Endothelial cell (in vitro differentiated cells): Measurements from ENCODE around the gene CHRNA7. TPM values are rescaled to one million over a fixed set of nuclear protein-coding genes. Genes with fewer than 3 reads are reported as not detected.
"Not testable (repeated sequence)": the region's sequence is repeated elsewhere in the genome, so short reads cannot be mapped to it uniquely, and the experiment has no call there.

Source experiments
- DNase-seq: peaks from one replicate; pipeline ENCODE4 v3.0.0; 2021; ENCODE audit warnings: low spot score
- H3K27ac Mint-ChIP-seq: one replicate; pipeline ENCODE4 v1.8.0; 2021; ENCODE audit warnings: mixed read lengths, inconsistent platforms; ENCODE audit not compliant: unreplicated experiment
- H3K27me3 Mint-ChIP-seq: one replicate; pipeline ENCODE4 v1.8.0; 2021; ENCODE audit warnings: mild to moderate bottlenecking, moderate library complexity, mixed read lengths, inconsistent platforms; ENCODE audit not compliant: unreplicated experiment
- H3K36me3 Mint-ChIP-seq: one replicate; pipeline ENCODE4 v1.8.0; 2021; ENCODE audit warnings: mild to moderate bottlenecking, low read depth, mixed read lengths, inconsistent platforms; ENCODE audit not compliant: unreplicated experiment
- H3K4me1 Mint-ChIP-seq: one replicate; pipeline ENCODE4 v1.8.0; 2021; ENCODE audit warnings: mild to moderate bottlenecking, mixed read lengths, inconsistent platforms; ENCODE audit not compliant: unreplicated experiment
- H3K4me3 Mint-ChIP-seq: one replicate; pipeline ENCODE4 v1.8.0; 2021; ENCODE audit warnings: mild to moderate bottlenecking, mixed read lengths, inconsistent platforms; ENCODE audit not compliant: unreplicated experiment
- H3K9me3 Mint-ChIP-seq: one replicate; pipeline ENCODE4 v1.8.0; 2021; ENCODE audit warnings: mixed read lengths, inconsistent platforms; ENCODE audit not compliant: unreplicated experiment
- total RNA-seq: library from RNA; stranded (reverse); fragmentation: NEBNext Ultra II Directional; extraction: Animal tissue kit (Norgen Biotek cat#: 25700); gene quantifications from one replicate; pipeline ENCODE4 v1.2.1, GENCODE V29; 2021; ENCODE audit not compliant: unreplicated experiment
- TF ChIP-seq, protein P1 (sequence below): fragments of 200-600 bp; sonication (generic); IDR thresholded peaks from one replicate; pipeline ENCODE4 v1.5.0; 2021; ENCODE audit warnings: antibody characterized with exemption; ENCODE audit not compliant: unreplicated experiment

Gene CHRNA7
- total RNA-seq, 1 donor from 2014 or later, result 2.3 TPM

DNA sequence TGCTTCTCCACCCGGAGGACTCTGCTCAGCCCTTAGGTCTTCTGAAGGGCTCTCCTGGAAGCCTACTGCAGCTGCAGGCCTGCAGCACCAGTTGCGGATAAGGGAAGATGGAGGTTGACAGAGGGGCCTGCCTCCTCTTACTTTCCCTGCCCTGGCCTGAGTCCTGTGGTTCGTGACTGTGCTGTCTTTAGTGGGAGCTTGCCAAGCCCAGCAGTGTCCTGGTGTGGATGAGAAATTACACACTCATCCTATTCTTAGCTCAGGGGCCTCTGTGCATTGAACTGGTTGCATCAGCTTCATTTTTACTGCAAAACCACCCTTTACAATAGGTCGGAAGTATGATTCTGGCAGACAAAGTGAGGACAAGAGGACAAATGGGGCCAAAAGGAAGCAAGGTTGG lies 163.5 kb downstream of the CHRNA7 start:
- H3K9me3 Mint-ChIP-seq, H3K4me1 Mint-ChIP-seq, H3K36me3 Mint-ChIP-seq, H3K27ac Mint-ChIP-seq, H3K27me3 Mint-ChIP-seq, H3K4me3 Mint-ChIP-seq, DNase-seq: not testable (repeated sequence)

DNA sequence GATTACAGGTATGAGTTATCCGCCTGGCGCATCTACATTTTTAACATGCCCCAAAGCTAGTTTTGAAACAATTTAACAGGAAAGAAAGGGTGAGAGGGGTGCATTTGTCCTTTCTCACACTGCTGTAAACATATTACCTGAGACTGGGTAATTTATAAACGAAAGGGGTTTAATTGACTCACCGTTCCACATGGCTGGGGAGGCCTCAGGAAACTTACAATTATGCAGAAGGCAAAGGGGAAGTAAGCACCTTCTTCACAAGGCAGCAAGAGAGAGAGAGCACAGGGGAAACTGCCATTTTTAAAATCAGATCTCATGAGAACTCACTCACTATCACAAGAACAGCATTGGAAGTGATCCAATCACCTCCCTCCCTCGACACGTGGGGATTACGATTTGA lies 165.9 kb downstream of the CHRNA7 start:
- not testable (repeated sequence) for H3K4me3 Mint-ChIP-seq, H3K27ac Mint-ChIP-seq, DNase-seq, H3K27me3 Mint-ChIP-seq, H3K9me3 Mint-ChIP-seq, H3K36me3 Mint-ChIP-seq, H3K4me1 Mint-ChIP-seq

DNA sequence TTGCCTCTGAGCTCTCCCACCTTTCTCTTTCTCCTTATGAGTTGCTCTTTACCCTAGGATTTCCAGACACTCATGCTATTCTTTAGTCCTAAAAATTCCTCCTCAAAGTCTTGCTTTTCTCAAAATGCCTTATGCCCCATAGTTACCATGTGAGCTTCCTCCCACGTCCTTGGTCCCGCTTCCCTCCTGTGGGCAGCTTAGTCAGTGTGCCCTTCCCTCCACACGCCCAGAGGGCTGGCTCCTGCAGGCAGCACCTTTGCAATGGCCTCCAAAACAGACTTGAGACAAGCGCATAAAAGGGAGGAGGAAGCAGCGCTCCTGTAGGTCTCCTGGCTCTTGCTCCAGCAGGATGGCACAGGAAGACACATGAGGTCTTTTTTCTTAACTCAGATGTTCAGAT lies 168.6 kb downstream of the CHRNA7 start:
- not testable (repeated sequence) for H3K4me3 Mint-ChIP-seq, DNase-seq, H3K4me1 Mint-ChIP-seq, H3K27ac Mint-ChIP-seq, H3K27me3 Mint-ChIP-seq, H3K9me3 Mint-ChIP-seq, H3K36me3 Mint-ChIP-seq

DNA sequence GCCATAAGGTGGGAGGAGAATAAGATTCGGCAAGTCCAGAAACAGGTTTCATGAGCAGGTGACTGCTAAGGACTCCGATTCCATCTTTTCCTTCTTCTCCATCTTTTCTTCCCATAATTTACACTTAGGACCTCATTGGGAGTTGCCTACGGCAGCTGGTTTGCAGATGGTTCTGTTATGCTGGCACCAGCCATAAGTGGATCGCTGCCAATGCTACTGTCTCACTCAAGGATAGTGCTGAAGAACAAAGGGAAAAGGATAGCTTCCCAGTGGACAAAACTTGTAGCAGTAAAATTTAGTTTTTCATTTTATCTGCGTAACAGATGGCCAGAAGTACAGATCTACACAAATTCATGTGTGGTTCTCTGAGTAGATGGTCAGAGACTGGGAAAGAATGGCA lies 178.8 kb downstream of the CHRNA7 start:
- not testable (repeated sequence) for H3K36me3 Mint-ChIP-seq, H3K9me3 Mint-ChIP-seq, H3K4me3 Mint-ChIP-seq, H3K27me3 Mint-ChIP-seq, H3K4me1 Mint-ChIP-seq, DNase-seq, H3K27ac Mint-ChIP-seq

DNA sequence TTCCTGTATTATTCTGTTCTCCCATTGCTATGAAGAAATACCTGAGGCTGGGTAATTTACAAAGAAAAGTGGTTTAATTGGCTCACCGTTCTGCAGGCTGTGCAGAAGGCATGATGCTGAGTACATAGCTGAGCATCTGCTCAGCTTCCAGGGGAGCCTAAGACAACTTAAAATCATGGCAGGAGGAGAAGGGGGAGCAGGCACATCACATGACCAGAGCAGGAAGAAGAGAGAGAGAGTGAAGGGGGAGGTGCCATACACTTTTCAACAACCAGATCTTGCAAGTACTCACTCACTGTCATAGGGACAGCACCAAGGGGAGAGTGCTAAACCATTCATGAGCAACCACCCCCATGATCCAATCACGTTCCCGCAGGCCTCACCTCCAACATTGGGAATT lies 188.4 kb downstream of the CHRNA7 start:
- DNase-seq, result no peak
- no peak overlapping the region for H3K27ac Mint-ChIP-seq
- H3K4me1 Mint-ChIP-seq, result no peaks in the 10 kb centered on the region
- no peaks in the 10 kb centered on the region for H3K9me3 Mint-ChIP-seq
- H3K36me3 Mint-ChIP-seq, result no peaks in the 10 kb centered on the region
- TF ChIP-seq, protein P1, sequence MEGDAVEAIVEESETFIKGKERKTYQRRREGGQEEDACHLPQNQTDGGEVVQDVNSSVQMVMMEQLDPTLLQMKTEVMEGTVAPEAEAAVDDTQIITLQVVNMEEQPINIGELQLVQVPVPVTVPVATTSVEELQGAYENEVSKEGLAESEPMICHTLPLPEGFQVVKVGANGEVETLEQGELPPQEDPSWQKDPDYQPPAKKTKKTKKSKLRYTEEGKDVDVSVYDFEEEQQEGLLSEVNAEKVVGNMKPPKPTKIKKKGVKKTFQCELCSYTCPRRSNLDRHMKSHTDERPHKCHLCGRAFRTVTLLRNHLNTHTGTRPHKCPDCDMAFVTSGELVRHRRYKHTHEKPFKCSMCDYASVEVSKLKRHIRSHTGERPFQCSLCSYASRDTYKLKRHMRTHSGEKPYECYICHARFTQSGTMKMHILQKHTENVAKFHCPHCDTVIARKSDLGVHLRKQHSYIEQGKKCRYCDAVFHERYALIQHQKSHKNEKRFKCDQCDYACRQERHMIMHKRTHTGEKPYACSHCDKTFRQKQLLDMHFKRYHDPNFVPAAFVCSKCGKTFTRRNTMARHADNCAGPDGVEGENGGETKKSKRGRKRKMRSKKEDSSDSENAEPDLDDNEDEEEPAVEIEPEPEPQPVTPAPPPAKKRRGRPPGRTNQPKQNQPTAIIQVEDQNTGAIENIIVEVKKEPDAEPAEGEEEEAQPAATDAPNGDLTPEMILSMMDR, result no peak
- no peak overlapping the region for H3K4me3 Mint-ChIP-seq
- no peaks in the 10 kb centered on the region for H3K27me3 Mint-ChIP-seq

Other genes with a start within 250 kb of the CHRNA7 start
- gene OTUD7A, start 159.8 kb upstream of the CHRNA7 start, total RNA-seq, result 1.4 TPM